Ishikawa (cell line): ENCODE results near the gene DIS3L2.

Source experiments
- CEBPB ChIP-seq: IDR thresholded peaks from 2 replicates; pipeline ENCODE4 v1.6.1; 2012
- CREB1 ChIP-seq: IDR thresholded peaks from 2 replicates; pipeline ENCODE4 v1.6.1; 2012; ENCODE audit warnings: low read depth
- EGR1 ChIP-seq: IDR thresholded peaks from 2 replicates; pipeline ENCODE4 v1.6.1; 2012
- EP300 ChIP-seq: IDR thresholded peaks from 2 replicates; pipeline ENCODE4 v1.6.1; 2012; ENCODE audit warnings: borderline replicate concordance
- FOXM1 ChIP-seq: IDR thresholded peaks from 2 replicates; pipeline ENCODE4 v1.6.1; 2012; ENCODE audit warnings: low read depth, borderline replicate concordance
- NFIC ChIP-seq: IDR thresholded peaks from 2 replicates; pipeline ENCODE4 v1.6.1; 2012
- RAD21 ChIP-seq: IDR thresholded peaks from 2 replicates; pipeline ENCODE4 v1.6.1; 2012; ENCODE audit warnings: low read depth
- REST ChIP-seq: IDR thresholded peaks from 2 replicates; pipeline ENCODE4 v1.6.1; 2012; ENCODE audit warnings: low read depth, mild to moderate bottlenecking
- TAF1 ChIP-seq: IDR thresholded peaks from 2 replicates; pipeline ENCODE4 v1.6.1; 2012; ENCODE audit warnings: low read depth, mild to moderate bottlenecking
- TCF12 ChIP-seq: IDR thresholded peaks from 2 replicates; pipeline ENCODE4 v1.6.1; 2012; ENCODE audit warnings: low read depth
- TEAD4 ChIP-seq: IDR thresholded peaks from 2 replicates; pipeline ENCODE4 v1.6.1; 2012
- USF1 ChIP-seq: IDR thresholded peaks from 2 replicates; pipeline ENCODE4 v1.6.1; 2012
- YY1 ChIP-seq: IDR thresholded peaks from 2 replicates; pipeline ENCODE4 v1.6.1; 2012; ENCODE audit warnings: low read depth
- ZBTB7A ChIP-seq: IDR thresholded peaks from 2 replicates; pipeline ENCODE4 v1.6.1; 2012; ENCODE audit warnings: low read depth
- TF ChIP-seq, protein P1 (sequence below): IDR thresholded peaks from 2 replicates; pipeline ENCODE4 v1.6.1; 2012

DIS3L2 gene, protein sequence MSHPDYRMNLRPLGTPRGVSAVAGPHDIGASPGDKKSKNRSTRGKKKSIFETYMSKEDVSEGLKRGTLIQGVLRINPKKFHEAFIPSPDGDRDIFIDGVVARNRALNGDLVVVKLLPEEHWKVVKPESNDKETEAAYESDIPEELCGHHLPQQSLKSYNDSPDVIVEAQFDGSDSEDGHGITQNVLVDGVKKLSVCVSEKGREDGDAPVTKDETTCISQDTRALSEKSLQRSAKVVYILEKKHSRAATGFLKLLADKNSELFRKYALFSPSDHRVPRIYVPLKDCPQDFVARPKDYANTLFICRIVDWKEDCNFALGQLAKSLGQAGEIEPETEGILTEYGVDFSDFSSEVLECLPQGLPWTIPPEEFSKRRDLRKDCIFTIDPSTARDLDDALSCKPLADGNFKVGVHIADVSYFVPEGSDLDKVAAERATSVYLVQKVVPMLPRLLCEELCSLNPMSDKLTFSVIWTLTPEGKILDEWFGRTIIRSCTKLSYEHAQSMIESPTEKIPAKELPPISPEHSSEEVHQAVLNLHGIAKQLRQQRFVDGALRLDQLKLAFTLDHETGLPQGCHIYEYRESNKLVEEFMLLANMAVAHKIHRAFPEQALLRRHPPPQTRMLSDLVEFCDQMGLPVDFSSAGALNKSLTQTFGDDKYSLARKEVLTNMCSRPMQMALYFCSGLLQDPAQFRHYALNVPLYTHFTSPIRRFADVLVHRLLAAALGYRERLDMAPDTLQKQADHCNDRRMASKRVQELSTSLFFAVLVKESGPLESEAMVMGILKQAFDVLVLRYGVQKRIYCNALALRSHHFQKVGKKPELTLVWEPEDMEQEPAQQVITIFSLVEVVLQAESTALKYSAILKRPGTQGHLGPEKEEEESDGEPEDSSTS

DNA sequence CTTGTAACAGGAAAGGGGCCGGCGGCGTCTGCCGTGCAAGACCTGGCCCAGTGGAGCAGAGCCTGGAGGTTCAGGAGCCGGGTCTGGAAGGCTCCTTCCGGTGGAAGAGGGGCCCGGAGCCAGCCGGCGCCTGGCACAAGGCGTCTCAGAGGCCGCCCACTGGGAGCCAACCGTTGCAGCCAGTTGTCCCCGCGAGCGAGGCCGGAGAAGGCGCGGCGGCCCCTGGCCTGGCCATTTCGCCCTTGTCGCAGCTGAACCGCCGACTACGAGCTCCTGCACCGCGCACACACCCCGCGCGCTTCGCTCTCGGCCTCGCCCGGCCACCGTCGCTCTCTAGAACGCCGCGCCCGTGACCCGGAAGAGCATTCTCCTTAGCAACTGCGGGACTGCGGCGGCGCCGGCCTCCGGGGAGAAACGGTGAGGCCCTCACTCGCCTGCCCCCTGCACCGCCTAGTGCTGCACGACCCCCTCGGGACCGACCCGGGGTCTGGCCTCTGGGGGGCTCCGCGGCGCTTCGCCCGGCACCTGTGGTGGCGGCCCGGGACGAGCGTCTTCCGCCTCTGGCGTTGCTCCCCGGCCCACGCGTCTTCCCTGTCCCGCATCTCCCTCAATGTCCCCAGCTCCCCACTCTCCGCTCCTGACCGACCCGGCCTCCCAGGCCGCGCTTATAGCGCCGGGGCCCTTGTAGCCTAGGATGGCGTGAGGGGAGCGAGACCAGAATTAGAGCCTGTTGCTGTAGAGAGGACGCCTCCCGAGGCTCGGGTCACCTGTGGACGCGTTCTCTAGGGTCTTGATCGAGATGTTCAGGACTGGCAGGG lies at the start of gene DIS3L2:
TSS of gene DIS3L2 (plus strand) at position 365 of the 818 bp plus-strand sequence. CDS start 53,215 bp downstream, outside the sequence.
- TF ChIP-seq RAD21: no peak
- TF ChIP-seq TEAD4: no peak
- no peak for TF ChIP-seq REST
- no peak for TF ChIP-seq EP300
- TF ChIP-seq TAF1: peak; percentile 78
- TF ChIP-seq, protein P1, sequence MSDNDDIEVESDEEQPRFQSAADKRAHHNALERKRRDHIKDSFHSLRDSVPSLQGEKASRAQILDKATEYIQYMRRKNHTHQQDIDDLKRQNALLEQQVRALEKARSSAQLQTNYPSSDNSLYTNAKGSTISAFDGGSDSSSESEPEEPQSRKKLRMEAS: peak; percentile 45
- TF ChIP-seq EGR1: no peak
- TF ChIP-seq USF1: peak; percentile 70
- peak; percentile 79 for TF ChIP-seq TCF12
- peak; percentile 18; the same call in 1 of the 2 replicates for TF ChIP-seq YY1

- TF ChIP-seq CREB1 (no peak), CEBPB (no peak), USF1 (no peak), RAD21 (no peak), TEAD4 (no peak), EGR1 (no peak)
These were observed 47.3 kb upstream of the DIS3L2 start for GRCh38 chr2:231914077-231914690.

GRCh38 chr2:231917280-231918066 lies 44.0 kb upstream of the DIS3L2 start:
- no peak for TF ChIP-seq TCF12
- TF ChIP-seq USF1: no peak
- TF ChIP-seq NFIC: 0 out of 2 replicates have a peak, but pooled peaks have one; percentile 17
- no peak for TF ChIP-seq YY1

- TF ChIP-seq ZBTB7A (no peak), REST (no peak), CEBPB (no peak), FOXM1 (no peak), TAF1 (no peak), EGR1 (no peak), USF1 (no peak), EP300 (no peak), CREB1 (no peak), TCF12 (no peak), RAD21 (no peak), TEAD4 (no peak), NFIC (no peak)
- TF ChIP-seq, protein P1: no peak
These were observed 42.8 kb upstream of the DIS3L2 start for GRCh38 chr2:231918501-231919330.
